HG03354 (cell line): Measurements from ENCODE around the gene GPX2.
"Not testable (repeated sequence)": the region's sequence is repeated elsewhere in the genome, so short reads cannot be mapped to it uniquely, and the experiment has no call there.

Experiments used
- ATAC-seq: cut with Tn5 transposase; IDR thresholded peaks from one replicate; pipeline ENCODE4 v1.9.1; 2021; ENCODE audit warnings: mild to moderate bottlenecking; ENCODE audit not compliant: unreplicated experiment, poor library complexity, severe bottlenecking

The GPX2 gene

GRCh38 chr14:64919215-64919614 lies 23.3 kb downstream of the GPX2 start:
- no peak for ATAC-seq

GRCh38 chr14:64918216-64918615 lies 24.3 kb downstream of the GPX2 start:
- no peak for ATAC-seq

GRCh38 chr14:64915797-64916196 lies 26.7 kb downstream of the GPX2 start:
- no peak for ATAC-seq

- ATAC-seq = no peak
Measured at GRCh38 chr14:64915029-64915424, 27.5 kb downstream of the GPX2 start.

GRCh38 chr14:64914237-64915028 lies 28.1 kb downstream of the GPX2 start, which contains the start of gene CHURC1:
Gene CHURC1 (plus strand): TSS chr14:64914455. CDS start chr14:64914496, 41 bp downstream.
- peak; percentile 97 for ATAC-seq

GRCh38 chr14:64913477-64913876 lies 29.1 kb downstream of the GPX2 start:
- not testable (repeated sequence) for ATAC-seq

- no peak for ATAC-seq
Measured at GRCh38 chr14:64912261-64912660, 30.3 kb downstream of the GPX2 start.

GRCh38 chr14:64910847-64911495 lies 31.6 kb downstream of the GPX2 start:
- ATAC-seq = no peak

- ATAC-seq = no peak
Measured at GRCh38 chr14:64906022-64906421, 36.5 kb downstream of the GPX2 start.

GRCh38 chr14:64899958-64900357 lies 42.6 kb downstream of the GPX2 start:
- ATAC-seq = no peak

GRCh38 chr14:64891839-64892375 lies 50.6 kb downstream of the GPX2 start:
- no peak for ATAC-seq

GRCh38 chr14:64891173-64891838 lies 51.2 kb downstream of the GPX2 start:
- no peak for ATAC-seq

- ATAC-seq = no peak
Measured at GRCh38 chr14:64889352-64889751, 53.2 kb downstream of the GPX2 start.
